RWPE1 (cell line): ENCODE measurements around the gene TSEN54.
A peak's percentile ranks its signal among the peaks of the same experiment; 100 is the strongest.

Experiments used
- CTCF ChIA-PET: fragments of 350-600 bp; sonication (Branson Sonifier 250); formaldehyde crosslinking; extraction: SDS; loops from one replicate; lab custom pipeline; 2021; lab: Yijun Ruan, JAX
- POLR2A ChIA-PET: fragments of 400-600 bp; formaldehyde crosslinking; extraction: SDS; loops from one replicate; lab custom pipeline; 2020; ENCODE audit warnings: antibody characterized with exemption; ENCODE audit not compliant: low non-redundant PET; lab: Yijun Ruan, JAX
- DNase-seq: peaks from one replicate; pipeline ENCODE4 v3.0.0; 2012; ENCODE audit warnings: low spot score
- H3K27ac ChIP-seq: fragments of 450-650 bp; 2 replicates; pipeline ENCODE4 v1.5.1; 2017
- CTCF ChIP-seq: fragments of 450-650 bp; conservative IDR thresholded peaks from 2 replicates; pipeline ENCODE4 v1.5.1; 2017; ENCODE audit warnings: low read depth, mild to moderate bottlenecking

Gene TSEN54

GRCh38 chr17:75557852-75558665 is 41.7 kb downstream of the TSEN54 start:
- H3K27ac ChIP-seq: peak overlapping the region; percentile 25; the same call in 1 of the 2 replicates
- no peak for DNase-seq
- no peak for TF ChIP-seq CTCF
- CTCF ChIA-PET: no interaction called here
- POLR2A ChIA-PET: no interaction called here

GRCh38 chr17:75558666-75559530 is 42.6 kb downstream of the TSEN54 start:
- no peak for DNase-seq
- no peak for TF ChIP-seq CTCF
- CTCF ChIA-PET: interaction anchor here (0.6 kb wide), 1 partner anchor 74 kb away, joined by 3 read pairs; no protein-coding TSS in a partner anchor
- POLR2A ChIA-PET: interaction anchor here (0.8 kb wide), 1 partner anchor 10 kb away, joined by 3 read pairs; no protein-coding TSS in a partner anchor
- H3K27ac ChIP-seq: no peak overlapping the region

GRCh38 chr17:75559958-75560533 is 43.7 kb downstream of the TSEN54 start:
- no peak overlapping the region for H3K27ac ChIP-seq
- ChIA-PET CTCF (no interaction called here), POLR2A (interaction anchor here (0.8 kb wide), 1 partner anchor 11 kb away, joined by 3 read pairs; no protein-coding TSS in a partner anchor)

GRCh38 chr17:75561927-75562603 is 45.7 kb downstream of the TSEN54 start:
- H3K27ac ChIP-seq: no peak overlapping the region
- POLR2A ChIA-PET: no interaction called here
- TF ChIP-seq CTCF: no peak
- DNase-seq: no peak
- CTCF ChIA-PET: interaction anchor here (0.6 kb wide), 1 partner anchor 392 kb away, joined by 3 read pairs; no protein-coding TSS in a partner anchor

More at GRCh38 chr17:75559958-75560533, 43.7 kb downstream of the TSEN54 start:
- DNase-seq: no peak
- no peak for TF ChIP-seq CTCF

GRCh38 chr17:75563063-75563758 is 46.9 kb downstream of the TSEN54 start:
- TF ChIP-seq CTCF: no peak
- POLR2A ChIA-PET: no interaction called here
- no peak for DNase-seq
- CTCF ChIA-PET: no interaction called here
- no peak overlapping the region for H3K27ac ChIP-seq
